ENCODE measurements around the gene GRID2IP. TPM values are rescaled to one million over a fixed set of nuclear protein-coding genes. Genes with fewer than 3 reads are reported as not detected.

Gene GRID2IP
- total and polyA plus RNA-seq, 10 of the 15 experiments (the other 5 are each of a cell fraction or from before 2014, with no cell fraction given) = not detected

GRCh38 chr7:6475433-6476186, 75.7 kb downstream of the GRID2IP start:
- Histone ChIP-seq H2AFZ (ENCODE audit: control insufficient read depth, low read depth, low read length) (no peak overlapping the region), H3K79me2 (ENCODE audit: control insufficient read depth, insufficient read depth, low read length) (peaks cover 60% of the 10 kb centered on the region), H3K27ac (ENCODE audit: control insufficient read depth, insufficient read depth) (no peak overlapping the region; the same call in 1 of the 2 replicates), H3K4me1 (ENCODE audit: control insufficient read depth, insufficient read depth, low read length) (peaks cover 25% of the 10 kb centered on the region; the same call in 1 of the 2 replicates), H3K9me3 (replicated peaks; ENCODE audit: control insufficient read depth, insufficient read depth, low read length) (no peaks in the 10 kb centered on the region), H3K27me3 (replicated peaks in 1 of 2; ENCODE audit: control insufficient read depth in 2 of 2, insufficient read depth in 2 of 2, low read length in 1 of 2) (no peaks in the 10 kb centered on the region), H3K36me3 (ENCODE audit: control insufficient read depth in 2 of 2, insufficient read depth in 2 of 2, low read length in 1 of 2) (peaks cover 3 to 20% of the 10 kb centered on the region in 2 experiments), H3K9ac (ENCODE audit: control insufficient read depth, insufficient read depth, low read length) (no peak overlapping the region), H3K4me2 (ENCODE audit: control insufficient read depth, insufficient read depth) (no peak overlapping the region), H3K4me3 (no peak overlapping the region), H4K20me1 (ENCODE audit: control insufficient read depth, insufficient read depth) (peaks cover 6% of the 10 kb centered on the region)
- DNase-seq (ENCODE audit: low read depth, low spot score) = no peak
- ChIA-PET CTCF (interaction anchor here (1.3 kb wide), 1 partner anchor 16 kb away, joined by 3 read pairs; no protein-coding TSS in a partner anchor), RAD21 (ENCODE audit: unreplicated experiment) (interaction anchor here (0.6 kb wide), 1 partner anchor 115 kb away, joined by 3 read pairs; no protein-coding TSS in a partner anchor), POLR2A (interaction anchor here (0.8 to 1.4 kb wide), 2 partner anchors 12 to 32 kb away, joined by 3 to 6 read pairs; no protein-coding TSS in a partner anchor), SMC1A (ENCODE audit: uncharacterized antibody, unreplicated experiment) (interaction anchor here (1.5 kb wide), 1 partner anchor 9 kb away, joined by 5 read pairs; no protein-coding TSS in a partner anchor)
- intact Hi-C loops (cut with micrococcal nuclease; ENCODE audit: unreplicated experiment) = no loop called here
- in situ Hi-C loops (cut with MboI) = no loop called here
- TF ChIP-seq KLF5 (IDR thresholded peaks at IDR 0.05; ENCODE audit: partially characterized antibody) = no peak
- no peak for TF ChIP-seq HCFC1 (IDR thresholded peaks at IDR 0.05; ENCODE audit: low read length)
- WGBS (ENCODE audit: insufficient coverage, insufficient replicate concordance, low lambda C conversion rate, missing lambda C conversion rate) = 2% methylated on average over 3 of the region's 3 CpGs
- ATAC-seq = peak; percentile 39
- FAIRE-seq = no peak
- no TSS peak for BruUV-seq (replicated peaks)

- Histone ChIP-seq H4K20me1 (ENCODE audit: control insufficient read depth, insufficient read depth) (no peaks in the 10 kb centered on the region), H2AFZ (ENCODE audit: control insufficient read depth, low read depth, low read length) (no peak overlapping the region), H3K27me3 (replicated peaks in 1 of 2; ENCODE audit: control insufficient read depth in 2 of 2, insufficient read depth in 2 of 2, low read length in 1 of 2) (no peaks in the 10 kb centered on the region), H3K27ac (ENCODE audit: control insufficient read depth, insufficient read depth) (no peak overlapping the region), H3K4me2 (ENCODE audit: control insufficient read depth, insufficient read depth) (no peak overlapping the region), H3K9me3 (replicated peaks; ENCODE audit: control insufficient read depth, insufficient read depth, low read length) (no peaks in the 10 kb centered on the region), H3K79me2 (ENCODE audit: control insufficient read depth, insufficient read depth, low read length) (no peaks in the 10 kb centered on the region), H3K4me1 (ENCODE audit: control insufficient read depth, insufficient read depth, low read length) (no peaks in the 10 kb centered on the region), H3K4me3 (no peak overlapping the region), H3K36me3 (ENCODE audit: control insufficient read depth in 2 of 2, insufficient read depth in 2 of 2, low read length in 1 of 2) (peaks cover 10 to 23% of the 10 kb centered on the region in 2 experiments), H3K9ac (ENCODE audit: control insufficient read depth, insufficient read depth, low read length) (no peak overlapping the region)
- ChIA-PET RAD21 (ENCODE audit: unreplicated experiment) (no interaction called here), POLR2A (no interaction called here), CTCF (no interaction called here), SMC1A (ENCODE audit: uncharacterized antibody, unreplicated experiment) (no interaction called here)
- DNase-seq (ENCODE audit: low read depth, low spot score) (no peak), FAIRE-seq (no peak), ATAC-seq (no peak)
- BruUV-seq (replicated peaks) = no TSS peak
- in situ Hi-C loops (cut with MboI) (no loop called here), intact Hi-C loops (cut with micrococcal nuclease; ENCODE audit: unreplicated experiment) (no loop called here)
- no peak for TF ChIP-seq JUND (IDR thresholded peaks at IDR 0.05; ENCODE audit: low read depth, low read length)
- TF ChIP-seq KLF5 (IDR thresholded peaks at IDR 0.05; ENCODE audit: partially characterized antibody) = no peak
- TF ChIP-seq RCOR1 (conservative IDR thresholded peaks at IDR 0.05; ENCODE audit: low read depth, low read length) = no peak
- no peak for TF ChIP-seq NFIC (IDR thresholded peaks at IDR 0.05; ENCODE audit: low read depth, low read length)
- no peak for TF ChIP-seq ZNF384 (IDR thresholded peaks at IDR 0.05; ENCODE audit: borderline replicate concordance, low read depth, low read length)
- TF ChIP-seq CHD2 (IDR thresholded peaks at IDR 0.05; ENCODE audit: borderline replicate concordance, low read depth, low read length) = no peak
- TF ChIP-seq POLR2AphosphoS5 (IDR thresholded peaks at IDR 0.05; ENCODE audit: low read length) = no peak
- no peak for TF ChIP-seq HDAC6 (IDR thresholded peaks at IDR 0.05; ENCODE audit: unreplicated experiment)
- no peak for TF ChIP-seq NFYB (IDR thresholded peaks at IDR 0.05; ENCODE audit: insufficient read depth, low read depth, low read length)
- no peak for TF ChIP-seq SUPT20H (IDR thresholded peaks at IDR 0.05; ENCODE audit: borderline replicate concordance, control insufficient read depth, low read depth, low read length)
- no peak for TF ChIP-seq MLLT1 (IDR thresholded peaks at IDR 0.05)
- WGBS (ENCODE audit: insufficient coverage, insufficient replicate concordance, low lambda C conversion rate, missing lambda C conversion rate) = over 99% methylated on average over 8 of the region's 8 CpGs
These were observed 85.4 kb downstream of the GRID2IP start for GRCh38 chr7:6465862-6466261.

All from GM12878 (cell line).